Spinal cord (tissue), 10 donors: ENCODE measurements around the gene DPP6. TPM values are rescaled to one million over a fixed set of nuclear protein-coding genes. Genes with fewer than 3 reads are reported as not detected.

Experiments
- DNase-seq, 6 donors: peaks; one replicate each; pipeline versions ENCODE4 v3.0.0 to v3.0.0-alpha.2; 2013 to 2015; ENCODE audit warnings: low spot score in 6 of 6, low read depth in 4 of 6
- H3K27ac ChIP-seq: one replicate; pipeline ENCODE4 v1.5.1; 2013; ENCODE audit warnings: low read depth, low read length, control low read depth
- H3K27me3 ChIP-seq: one replicate; pipeline ENCODE4 v1.6.1; 2013; ENCODE audit warnings: low read length; ENCODE audit not compliant: control insufficient read depth, insufficient read depth
- H3K36me3 ChIP-seq: one replicate; pipeline ENCODE4 v1.6.1; 2013; ENCODE audit warnings: low read length; ENCODE audit not compliant: control insufficient read depth, insufficient read depth
- H3K4me1 ChIP-seq: one replicate; pipeline ENCODE4 v1.6.1; 2013; ENCODE audit warnings: low read length; ENCODE audit not compliant: control insufficient read depth, insufficient read depth
- H3K4me3 ChIP-seq: one replicate; pipeline ENCODE4 v1.5.1; 2013; ENCODE audit warnings: low read depth, low read length, control low read depth
- H3K9me3 ChIP-seq: one replicate; pipeline ENCODE4 v1.6.1; 2013; ENCODE audit warnings: low read length; ENCODE audit not compliant: control insufficient read depth, insufficient read depth
- WGBS: methylation state at CpG from one replicate; pipeline ENCODE4 v1.1.5; 2013; ENCODE audit warnings: missing lambda C conversion rate; ENCODE audit not compliant: insufficient coverage; 5-methylcytosine and 5-hydroxymethylcytosine counted together
- polyA plus RNA-seq, 2 donors: library from polyadenylated mRNA; unstranded; fragments of 120-200 nt; gene quantifications; one replicate each; pipeline ENCODE4 v1.2.1, GENCODE V29; 2013; ENCODE audit not compliant: insufficient read length in 2 of 2
- total RNA-seq, 2 donors: library from RNA; depleted of rRNA in 1 of 2; stranded (reverse); fragments of 120-200 nt in 1 of 2; fragments of >200 nt in 1 of 2; gene quantifications; one replicate each; pipeline versions ENCODE4 v1.2.3 to v1.2.4, GENCODE V29; 2013 to 2014
- donor health status: healthy.

Gene DPP6
- total and polyA plus RNA-seq, 4 donors = 36.3 to 104 (median 78.5) TPM

DNA sequence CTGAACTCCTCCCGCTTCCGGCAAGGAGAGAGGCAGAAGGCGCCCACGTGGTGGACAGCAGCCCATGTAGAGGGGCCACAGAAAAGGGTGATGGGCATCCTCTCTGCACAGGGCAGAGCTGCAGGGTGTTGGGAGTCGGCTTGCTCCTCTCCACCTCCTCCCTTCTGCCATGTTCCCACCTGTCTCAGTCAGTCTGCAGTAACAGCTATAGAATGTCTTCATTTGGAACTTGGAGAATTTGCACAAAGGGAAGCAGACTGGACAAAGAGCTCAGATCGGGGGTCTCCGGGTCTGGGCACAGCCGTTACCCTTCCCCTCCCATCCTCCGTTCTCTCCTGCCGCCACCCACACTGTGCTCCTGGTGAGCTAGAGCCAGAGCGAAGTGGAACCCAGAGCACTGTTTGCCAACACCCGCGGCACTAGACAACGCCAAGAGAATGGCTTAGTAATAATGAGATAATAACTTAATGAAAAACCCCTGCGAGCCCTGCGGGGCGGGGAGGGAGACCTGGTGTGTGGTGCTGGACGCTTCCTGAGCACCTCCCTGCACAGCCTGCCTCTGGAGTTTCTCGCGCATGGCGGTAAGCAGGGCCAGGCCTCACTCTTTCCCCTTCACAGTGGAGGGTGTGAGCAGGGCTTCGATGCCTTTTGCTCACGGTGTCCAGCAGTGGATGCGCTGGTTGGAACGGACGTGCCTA, 696.0 kb downstream of the DPP6 start:
- H3K36me3 ChIP-seq = peaks cover 12% of the 10 kb centered on the region
- H3K27me3 ChIP-seq = no peaks in the 10 kb centered on the region
- WGBS = 87% methylated on average over 20 of the region's 26 CpGs
- H3K27ac ChIP-seq = no peak overlapping the region
- no peak overlapping the region for H3K4me3 ChIP-seq
- DNase-seq = no peak
- H3K4me1 ChIP-seq = peaks cover 25% of the 10 kb centered on the region
- no peaks in the 10 kb centered on the region for H3K9me3 ChIP-seq

GRCh38 chr7:154750353-154750801, 698.2 kb downstream of the DPP6 start:
- Histone ChIP-seq H3K4me1 (peaks cover 11% of the 10 kb centered on the region), H3K27ac (no peak overlapping the region), H3K4me3 (no peak overlapping the region), H3K27me3 (no peaks in the 10 kb centered on the region), H3K36me3 (peaks cover 12% of the 10 kb centered on the region), H3K9me3 (no peaks in the 10 kb centered on the region)
- WGBS = 88% methylated on average over 19 of the region's 27 CpGs
- no peak for DNase-seq

DNA sequence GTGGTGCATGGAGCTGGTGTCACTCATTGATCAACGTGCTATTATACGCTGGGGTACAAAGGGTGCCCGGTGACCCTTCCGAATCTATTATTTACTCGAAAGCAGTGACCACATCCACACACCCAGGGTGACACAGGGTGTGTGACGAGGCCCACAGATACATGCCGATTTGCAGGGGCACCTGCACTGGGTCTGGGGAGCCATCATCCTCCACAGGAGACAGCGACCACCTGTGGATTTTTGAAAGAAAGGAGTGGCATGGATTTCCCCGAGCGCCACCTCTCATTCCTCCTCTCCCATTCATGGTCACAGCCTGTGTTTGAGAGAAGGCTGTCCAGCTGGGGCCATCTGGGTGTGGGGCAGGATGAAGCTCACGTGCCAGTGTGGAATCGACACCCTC, 701.0 kb downstream of the DPP6 start:
- Histone ChIP-seq H3K9me3 (no peaks in the 10 kb centered on the region), H3K27me3 (no peaks in the 10 kb centered on the region), H3K4me3 (no peak overlapping the region), H3K4me1 (no peaks in the 10 kb centered on the region), H3K27ac (no peak overlapping the region), H3K36me3 (peaks cover 14% of the 10 kb centered on the region)
- 94% methylated on average over 5 of the region's 12 CpGs for WGBS
- DNase-seq = no peak

- Histone ChIP-seq H3K36me3 (peaks cover 8% of the 10 kb centered on the region), H3K4me1 (no peaks in the 10 kb centered on the region), H3K27ac (no peak overlapping the region), H3K4me3 (no peak overlapping the region), H3K9me3 (no peaks in the 10 kb centered on the region), H3K27me3 (no peaks in the 10 kb centered on the region)
- DNase-seq = no peak
- WGBS = 96% methylated on average over 13 of the region's 13 CpGs
These were observed 705.6 kb downstream of the DPP6 start for GRCh38 chr7:154757756-154758155.

DNA sequence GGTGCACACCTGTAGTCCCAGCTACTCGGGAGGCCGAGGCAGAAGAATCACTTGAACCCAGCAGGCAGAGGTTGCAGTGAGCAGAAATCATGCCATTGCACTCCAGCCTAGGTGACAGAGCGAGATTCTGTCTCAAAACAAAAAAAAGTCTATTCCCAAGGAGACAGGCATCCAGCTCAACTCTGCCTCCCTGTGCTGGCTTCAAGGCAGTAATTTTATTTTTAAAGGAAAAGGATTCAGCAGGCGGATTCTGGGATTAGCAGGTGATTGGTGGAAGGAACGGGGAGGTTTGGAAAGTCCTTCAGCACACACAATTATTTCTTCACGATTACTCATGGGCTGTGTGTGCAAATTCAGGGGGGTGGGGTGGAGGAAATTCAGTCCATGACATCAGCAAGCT, 707.8 kb downstream of the DPP6 start:
- Histone ChIP-seq H3K9me3 (no peaks in the 10 kb centered on the region), H3K36me3 (peaks cover 8% of the 10 kb centered on the region), H3K4me3 (no peak overlapping the region), H3K4me1 (no peaks in the 10 kb centered on the region), H3K27me3 (no peaks in the 10 kb centered on the region), H3K27ac (no peak overlapping the region)
- no peak for DNase-seq
- 100% methylated on average over 2 of the region's 6 CpGs for WGBS

DNA sequence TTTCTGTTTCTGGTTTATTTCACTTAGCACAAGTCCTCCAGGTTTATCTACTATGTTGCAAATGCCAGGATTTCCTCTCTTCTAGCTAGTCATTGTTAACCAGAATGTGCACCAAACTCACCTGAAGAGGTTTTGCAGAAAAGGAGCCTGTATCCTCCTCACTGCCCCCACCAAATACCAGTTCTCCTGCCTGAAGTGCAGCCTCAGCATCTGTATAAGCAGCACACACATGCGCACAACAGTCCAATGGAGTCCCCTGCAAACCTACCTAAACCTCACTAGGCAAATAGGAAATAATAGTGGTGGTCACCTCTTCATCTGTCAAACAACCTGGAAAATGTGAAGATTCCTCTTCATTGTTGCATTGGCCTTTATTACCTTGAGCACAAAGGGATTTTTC, 712.9 kb downstream of the DPP6 start:
- peaks cover 23% of the 10 kb centered on the region for H3K4me1 ChIP-seq
- H3K9me3 ChIP-seq = no peaks in the 10 kb centered on the region
- no peak overlapping the region for H3K27ac ChIP-seq
- no peak overlapping the region for H3K4me3 ChIP-seq
- WGBS = no CpG with 5 or more reads among the region's 1 CpG
- no peaks in the 10 kb centered on the region for H3K27me3 ChIP-seq
- no peak for DNase-seq
- H3K36me3 ChIP-seq = peaks cover 8% of the 10 kb centered on the region

GRCh38 chr7:154767142-154767541, 714.9 kb downstream of the DPP6 start:
- no peaks in the 10 kb centered on the region for H3K9me3 ChIP-seq
- H3K36me3 ChIP-seq = peaks cover 7% of the 10 kb centered on the region
- H3K4me3 ChIP-seq = no peak overlapping the region
- H3K27ac ChIP-seq = no peak overlapping the region
- WGBS = 57% methylated on average over 10 of the region's 10 CpGs
- DNase-seq = peak in 2 of 6 donors; percentile 26 to 85
- peaks cover 23% of the 10 kb centered on the region for H3K4me1 ChIP-seq
- H3K27me3 ChIP-seq = no peaks in the 10 kb centered on the region

DNA sequence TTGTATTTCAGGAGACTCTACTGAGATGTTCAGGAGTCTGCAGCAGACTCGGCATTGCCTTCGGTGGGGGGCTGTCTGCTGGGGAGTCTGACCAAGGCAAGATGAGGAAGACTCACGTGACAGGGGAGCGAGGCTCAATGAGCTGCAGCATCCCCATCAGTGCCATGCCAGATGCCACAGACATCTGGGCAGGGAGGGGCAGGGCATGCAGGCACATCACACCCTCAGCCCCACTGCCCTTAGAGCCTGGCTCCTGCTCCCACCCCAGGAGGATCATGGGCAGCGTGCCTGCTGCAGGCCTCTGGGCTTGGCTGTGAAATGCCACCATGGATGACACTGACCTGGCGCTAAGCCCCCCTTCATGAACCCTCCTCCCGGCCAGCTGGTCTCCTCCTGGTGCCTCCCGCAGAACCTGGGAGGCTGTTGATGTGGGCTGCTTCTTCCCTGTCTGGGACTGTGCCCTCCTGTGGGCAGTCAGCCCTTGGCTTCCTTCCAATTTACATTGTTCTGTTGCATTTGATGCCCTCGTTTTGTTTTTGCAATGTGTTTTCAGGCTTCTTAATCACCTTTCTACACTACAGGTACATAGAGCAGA, 715.7 kb downstream of the DPP6 start:
- peaks cover 8% of the 10 kb centered on the region for H3K36me3 ChIP-seq
- H3K27ac ChIP-seq = no peak overlapping the region
- 80% methylated on average over 7 of the region's 9 CpGs for WGBS
- peak in 1 of 6 donors; percentile 61 for DNase-seq
- H3K4me1 ChIP-seq = peaks cover 23% of the 10 kb centered on the region
- H3K9me3 ChIP-seq = no peaks in the 10 kb centered on the region
- no peak overlapping the region for H3K4me3 ChIP-seq
- H3K27me3 ChIP-seq = no peaks in the 10 kb centered on the region

DNA sequence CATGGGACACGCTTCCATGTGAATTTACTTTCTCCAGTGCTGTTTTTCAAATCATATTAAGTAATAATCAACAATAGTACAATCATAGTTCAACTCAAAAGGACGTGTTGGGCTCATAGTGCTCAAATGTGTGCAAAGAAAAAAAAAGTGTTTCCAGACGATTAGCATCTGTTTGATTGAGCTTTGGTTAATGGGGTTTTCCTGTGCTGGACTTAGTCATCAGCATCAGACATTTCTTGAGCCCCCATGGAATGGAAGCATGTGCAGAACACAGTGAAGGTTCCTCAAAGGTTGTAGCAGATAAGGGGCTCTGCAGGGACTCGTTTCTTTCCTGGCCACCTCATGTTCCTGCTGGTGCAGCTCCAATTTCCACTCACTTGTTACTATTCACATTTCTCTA, 716.8 kb downstream of the DPP6 start:
- 69% methylated on average over 2 of the region's 4 CpGs for WGBS
- Histone ChIP-seq H3K9me3 (no peaks in the 10 kb centered on the region), H3K27me3 (no peaks in the 10 kb centered on the region), H3K27ac (no peak overlapping the region), H3K4me1 (peaks cover 23% of the 10 kb centered on the region), H3K36me3 (peaks cover 10% of the 10 kb centered on the region), H3K4me3 (no peak overlapping the region)
- no peak for DNase-seq

DNA sequence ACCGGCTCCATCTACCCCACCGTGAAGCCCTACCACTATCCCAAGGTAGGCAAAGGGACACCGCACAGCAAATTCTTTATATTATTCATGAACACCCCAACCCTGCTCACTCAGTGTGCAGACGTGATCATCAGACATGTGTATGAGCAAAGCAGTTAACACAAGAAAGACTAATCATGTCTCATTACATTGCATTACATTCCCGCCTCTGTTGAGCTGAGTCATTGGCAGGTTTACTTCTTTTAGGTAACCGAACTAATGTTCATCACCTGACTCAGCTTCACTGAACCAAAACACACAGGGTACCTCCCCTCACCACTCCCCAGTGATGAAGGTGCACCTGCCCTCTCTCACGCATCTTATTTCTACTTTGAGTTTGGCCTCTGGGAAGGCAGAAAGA, 717.3 kb downstream of the DPP6 start:
- Histone ChIP-seq H3K4me3 (no peak overlapping the region), H3K4me1 (peaks cover 23% of the 10 kb centered on the region), H3K27ac (no peak overlapping the region), H3K36me3 (peaks cover 10% of the 10 kb centered on the region), H3K27me3 (no peaks in the 10 kb centered on the region), H3K9me3 (no peaks in the 10 kb centered on the region)
- DNase-seq = no peak
- 90% methylated on average over 7 of the region's 7 CpGs for WGBS
